T-helper 2 cell (primary cell): ENCODE data around the gene CACNB2.
"Not testable (repeated sequence)": the region's sequence is repeated elsewhere in the genome, so short reads cannot be mapped to it uniquely, and the experiment has no call there.

Source experiments
- DNase-seq, 5 experiments: peaks; one replicate each; pipeline versions ENCODE4 v3.0.0 to v3.0.0-alpha.2; 2012 to 2022

The CACNB2 gene

GRCh38 chr10:18202680-18203460 lies 62.6 kb downstream of the CACNB2 start:
- DNase-seq: no peak

- DNase-seq: no peak
These were observed 63.2 kb downstream of the CACNB2 start for GRCh38 chr10:18203471-18203870.

GRCh38 chr10:18204039-18204835 lies 64.0 kb downstream of the CACNB2 start:
- peak in 1 of 5 experiments; percentile 80 for DNase-seq

- DNase-seq: no peak
These were observed 65.0 kb downstream of the CACNB2 start for GRCh38 chr10:18205098-18205834.

GRCh38 chr10:18208186-18208585 lies 68.0 kb downstream of the CACNB2 start:
- DNase-seq: not testable (repeated sequence)

GRCh38 chr10:18209241-18209640 lies 69.0 kb downstream of the CACNB2 start:
- DNase-seq: no peak

- DNase-seq: no peak
These were observed 70.5 kb downstream of the CACNB2 start for GRCh38 chr10:18210711-18211110.

- no peak for DNase-seq
These were observed 71.6 kb downstream of the CACNB2 start for GRCh38 chr10:18211862-18212261.

GRCh38 chr10:18213271-18213670 lies 73.0 kb downstream of the CACNB2 start:
- no peak for DNase-seq

- peak in 1 of 5 experiments; percentile 27 for DNase-seq
These were observed 74.7 kb downstream of the CACNB2 start for GRCh38 chr10:18214691-18215563.

- DNase-seq: no peak
These were observed 76.3 kb downstream of the CACNB2 start for GRCh38 chr10:18216482-18216881.

- DNase-seq: no peak
These were observed 77.4 kb downstream of the CACNB2 start for GRCh38 chr10:18217577-18217976.

GRCh38 chr10:18219146-18219545 lies 78.9 kb downstream of the CACNB2 start:
- DNase-seq: no peak

- DNase-seq: no peak
These were observed 80.9 kb downstream of the CACNB2 start for GRCh38 chr10:18221123-18221522.

- DNase-seq: no peak
These were observed 81.7 kb downstream of the CACNB2 start for GRCh38 chr10:18221882-18222281.

- DNase-seq: no peak
These were observed 82.6 kb downstream of the CACNB2 start for GRCh38 chr10:18222866-18223265.

- DNase-seq: no peak
These were observed 83.7 kb downstream of the CACNB2 start for GRCh38 chr10:18223898-18224297.

GRCh38 chr10:18224626-18225445 lies 84.6 kb downstream of the CACNB2 start:
- DNase-seq: no peak

- no peak for DNase-seq
These were observed 86.1 kb downstream of the CACNB2 start for GRCh38 chr10:18226336-18226735.

GRCh38 chr10:18229826-18230225 lies 89.6 kb downstream of the CACNB2 start:
- no peak for DNase-seq

- no peak for DNase-seq
These were observed 90.6 kb downstream of the CACNB2 start for GRCh38 chr10:18230794-18231193.
